Glutamatergic neuron (in vitro differentiated cells): ENCODE results near the gene ZNF527. TPM values are rescaled to one million over a fixed set of nuclear protein-coding genes. Genes with fewer than 3 reads are reported as not detected.

Experiments used
- DNase-seq: peaks from one replicate; pipeline ENCODE4 v3.0.0; 2022
- H3K27ac Mint-ChIP-seq: one replicate; pipeline ENCODE4 v1.8.0; 2020; ENCODE audit warnings: mild to moderate bottlenecking, mixed read lengths, inconsistent platforms; ENCODE audit not compliant: unreplicated experiment
- H3K27me3 Mint-ChIP-seq: one replicate; pipeline ENCODE4 v1.8.0; 2020; ENCODE audit warnings: mild to moderate bottlenecking, moderate library complexity, mixed read lengths, inconsistent platforms; ENCODE audit not compliant: unreplicated experiment
- H3K36me3 Mint-ChIP-seq: one replicate; pipeline ENCODE4 v1.8.0; 2020; ENCODE audit warnings: mild to moderate bottlenecking, mixed read lengths, inconsistent platforms; ENCODE audit not compliant: unreplicated experiment
- H3K4me1 Mint-ChIP-seq: one replicate; pipeline ENCODE4 v1.8.0; 2020; ENCODE audit warnings: mild to moderate bottlenecking, low read depth, mixed read lengths, inconsistent platforms; ENCODE audit not compliant: unreplicated experiment
- H3K4me3 Mint-ChIP-seq: one replicate; pipeline ENCODE4 v1.8.0; 2020; ENCODE audit warnings: mild to moderate bottlenecking, mixed read lengths, inconsistent platforms; ENCODE audit not compliant: unreplicated experiment
- H3K9me3 Mint-ChIP-seq: one replicate; pipeline ENCODE4 v1.8.0; 2020; ENCODE audit warnings: mild to moderate bottlenecking, moderate library complexity, mixed read lengths, inconsistent platforms; ENCODE audit not compliant: unreplicated experiment
- CTCF ChIP-seq: fragments of 200-600 bp; sonication (generic); IDR thresholded peaks from one replicate; pipeline ENCODE4 v1.5.0; 2021; ENCODE audit not compliant: partially characterized antibody, unreplicated experiment
- long read RNA-seq: library from polyadenylated mRNA; unstranded; transcript quantifications from one replicate; pipeline ENCODE4 v2.0.0, GENCODE V29; 2020; ENCODE audit not compliant: unreplicated experiment
- total RNA-seq: library from RNA; stranded (reverse); fragmentation: NEBNext Ultra II Directional; extraction: Animal tissue kit (Norgen Biotek cat#: 25700); gene quantifications from one replicate; pipeline ENCODE4 v1.2.1, GENCODE V29; 2021; ENCODE audit not compliant: unreplicated experiment

The ZNF527 gene
- 11.6 TPM for total RNA-seq
- long read RNA-seq, partial matches to known transcripts: 0 of 3 reads
- long read RNA-seq, other reads (novel, unspliced or antisense): 1 of 3 reads

GRCh38 chr19:37370880-37371661 lies at the start of gene ZNF527:
Gene ZNF527, plus strand, starts transcription at chr19:37371099. Its CDS starts 3,100 bp downstream, at chr19:37374199.
- Mint-ChIP-seq H3K27me3 (peaks cover 6% of the 10 kb centered on the region), H3K36me3 (peaks cover 15% of the 10 kb centered on the region), H3K4me1 (peaks cover 5% of the 10 kb centered on the region), H3K9me3 (peaks cover 5% of the 10 kb centered on the region), H3K27ac (peak within 1 kb of the TSS; percentile 95), H3K4me3 (peak within 1 kb of the TSS; percentile 99)
- DNase-seq: peak; percentile 99
- no peak for TF ChIP-seq CTCF

- Mint-ChIP-seq H3K27me3 (peaks cover 2% of the 10 kb centered on the region), H3K27ac (no peak overlapping the region), H3K4me1 (no peaks in the 10 kb centered on the region), H3K36me3 (peaks cover 25% of the 10 kb centered on the region), H3K9me3 (peaks cover 5% of the 10 kb centered on the region), H3K4me3 (no peak overlapping the region)
- DNase-seq: no peak
- no peak for TF ChIP-seq CTCF
Observed at GRCh38 chr19:37329686-37330085, 41.2 kb upstream of the ZNF527 start.

- Mint-ChIP-seq H3K27ac (peak overlapping the region; percentile 48), H3K36me3 (peaks cover 17% of the 10 kb centered on the region), H3K4me3 (no peak overlapping the region), H3K27me3 (peaks cover 1% of the 10 kb centered on the region), H3K9me3 (peaks cover 3% of the 10 kb centered on the region), H3K4me1 (peaks cover 5% of the 10 kb centered on the region)
- DNase-seq: no peak
- no peak for TF ChIP-seq CTCF
Observed at GRCh38 chr19:37332839-37333238, 38.1 kb upstream of the ZNF527 start.

- TF ChIP-seq CTCF: no peak
- Mint-ChIP-seq H3K4me3 (peak overlapping the region; percentile 98), H3K36me3 (peaks cover 16% of the 10 kb centered on the region), H3K27ac (no peak overlapping the region), H3K4me1 (peaks cover 5% of the 10 kb centered on the region), H3K27me3 (peaks cover 1% of the 10 kb centered on the region), H3K9me3 (peaks cover 3% of the 10 kb centered on the region)
- no peak for DNase-seq
Observed at GRCh38 chr19:37333457-37333856, 37.4 kb upstream of the ZNF527 start.
